Activated effector memory CD4-positive, alpha-beta T cell treated with anti-CD3 and anti-CD28 coated beads, Interleukin-2, amount 50 U/mL, for 16 hours (primary cell): ENCODE results near the gene PCDH1.
"Not testable (repeated sequence)": the region's sequence is repeated elsewhere in the genome, so short reads cannot be mapped to it uniquely, and the experiment has no call there.

ENCODE experiments used
- DNase-seq: peaks from one replicate; pipeline ENCODE4 v3.0.0-alpha.2; 2020

The PCDH1 gene

GRCh38 chr5:141826674-141827073 is 51.5 kb downstream of the PCDH1 start:
- no peak for DNase-seq

GRCh38 chr5:141825791-141826560 is 52.2 kb downstream of the PCDH1 start:
- no peak for DNase-seq

- no peak for DNase-seq
These were observed 53.0 kb downstream of the PCDH1 start for GRCh38 chr5:141825241-141825671.

GRCh38 chr5:141824717-141825116 is 53.5 kb downstream of the PCDH1 start:
- DNase-seq: no peak

GRCh38 chr5:141823056-141823455 is 55.2 kb downstream of the PCDH1 start:
- DNase-seq: no peak

- no peak for DNase-seq
These were observed 56.1 kb downstream of the PCDH1 start for GRCh38 chr5:141822144-141822543.

GRCh38 chr5:141821430-141821925 is 56.7 kb downstream of the PCDH1 start:
- no peak for DNase-seq

GRCh38 chr5:141820686-141821085 is 57.5 kb downstream of the PCDH1 start:
- not testable (repeated sequence) for DNase-seq

GRCh38 chr5:141817631-141818030 is 60.6 kb downstream of the PCDH1 start:
- no peak for DNase-seq

- DNase-seq: no peak
These were observed 61.4 kb downstream of the PCDH1 start for GRCh38 chr5:141816598-141817399.

GRCh38 chr5:141815796-141816180 is 62.4 kb downstream of the PCDH1 start:
- DNase-seq: no peak

- no peak for DNase-seq
These were observed 63.0 kb downstream of the PCDH1 start for GRCh38 chr5:141815051-141815795.

GRCh38 chr5:141814064-141814964 is 63.9 kb downstream of the PCDH1 start:
- DNase-seq: peak; percentile 82

- DNase-seq: no peak
These were observed 65.7 kb downstream of the PCDH1 start for GRCh38 chr5:141812512-141812911.

GRCh38 chr5:141811287-141812155 is 66.7 kb downstream of the PCDH1 start:
- DNase-seq: peak; percentile 69

GRCh38 chr5:141810702-141811101 is 67.5 kb downstream of the PCDH1 start:
- no peak for DNase-seq

GRCh38 chr5:141809380-141810096 is 68.7 kb downstream of the PCDH1 start:
- DNase-seq: no peak

- DNase-seq: no peak
These were observed 69.4 kb downstream of the PCDH1 start for GRCh38 chr5:141808857-141809256.

- DNase-seq: no peak
These were observed 70.5 kb downstream of the PCDH1 start for GRCh38 chr5:141807732-141808131.

- no peak for DNase-seq
These were observed 70.9 kb downstream of the PCDH1 start for GRCh38 chr5:141807329-141807728.
